ENCODE measurements around the gene EHD4.

The EHD4 gene

DNA sequence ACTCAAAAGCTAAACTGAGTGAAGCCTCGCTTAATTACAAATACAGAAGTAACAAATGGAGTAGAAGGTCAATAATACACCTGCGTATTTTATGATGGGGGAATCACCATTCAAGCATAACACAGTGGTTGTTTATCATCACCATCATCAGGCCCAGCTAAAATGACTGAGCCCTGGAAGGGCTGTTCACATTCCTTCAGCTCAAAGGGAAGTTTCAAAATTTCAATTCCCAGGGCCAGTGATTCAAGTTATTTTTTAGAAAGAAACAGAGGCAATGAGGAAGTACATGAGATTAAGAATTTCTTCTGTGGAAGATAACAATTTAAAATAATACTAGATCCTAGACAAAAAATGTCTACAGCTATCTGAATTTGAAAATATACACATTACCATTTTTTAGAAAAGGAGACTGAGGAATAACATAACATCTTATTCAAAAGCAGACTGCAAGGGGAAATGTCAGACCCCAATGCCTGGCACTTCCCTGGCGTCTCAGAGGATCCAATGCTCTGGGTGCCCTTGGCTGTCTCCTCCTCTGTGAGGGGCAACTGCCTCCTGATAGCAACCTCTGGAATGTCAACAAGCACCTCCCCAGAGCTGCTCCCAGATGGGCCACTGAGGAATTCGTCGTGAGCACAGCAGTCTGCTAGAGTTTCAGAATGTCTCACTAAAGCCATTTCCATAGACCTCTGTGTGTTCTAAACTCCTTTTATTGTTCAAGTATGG, 22.8 kb downstream of the EHD4 start:
- Histone ChIP-seq H3K23ac (ENCODE audit: low read length) (no peak overlapping the region), H2BK5ac (ENCODE audit: low read length) (no peak overlapping the region), H3K4me1 (ENCODE audit: control insufficient read depth, low read depth, low read length) (peaks cover 2% of the 10 kb centered on the region), H2AK5ac (ENCODE audit: low read length) (no peak overlapping the region), H3K79me1 (ENCODE audit: low read length) (peaks cover 9% of the 10 kb centered on the region), H2BK120ac (ENCODE audit: low read depth, low read length) (no peak overlapping the region), H3K9ac (ENCODE audit: low read length) (no peak overlapping the region), H3K18ac (ENCODE audit: low read length) (no peak overlapping the region), H3K36me3 (ENCODE audit: control insufficient read depth, insufficient read depth, low read length) (peaks cover 7% of the 10 kb centered on the region), H3K27me3 (ENCODE audit: insufficient read depth, low read length, poor library complexity) (no peaks in the 10 kb centered on the region), H3K4me2 (ENCODE audit: low read length) (no peak overlapping the region), H3K56ac (ENCODE audit: low read length) (no peak overlapping the region), H4K5ac (ENCODE audit: low read length) (no peak overlapping the region), H3K4me3 (ENCODE audit: low read length) (no peak overlapping the region), H4K8ac (ENCODE audit: low read depth, low read length) (no peak overlapping the region), H3K27ac (ENCODE audit: low read depth, low read length) (no peak overlapping the region), H3K4ac (ENCODE audit: low read depth, low read length) (no peak overlapping the region), H2BK15ac (replicated peaks; ENCODE audit: low read depth) (no peak overlapping the region), H3K79me2 (ENCODE audit: control insufficient read depth, insufficient read depth, low read length) (peaks cover 1% of the 10 kb centered on the region)
- DNase-seq = peak; percentile 85
- no CpG with 5 or more reads among the region's 5 CpGs for WGBS (ENCODE audit: extremely low coverage, insufficient coverage, low lambda C conversion rate)

GRCh38 chr15:41948490-41948889, 23.9 kb downstream of the EHD4 start:
- H2BK5ac ChIP-seq (ENCODE audit: low read length) = no peak overlapping the region
- no peak overlapping the region for H4K8ac ChIP-seq (ENCODE audit: low read depth, low read length)
- DNase-seq = no peak
- H3K4me3 ChIP-seq (ENCODE audit: low read length) = no peak overlapping the region
- H3K18ac ChIP-seq (ENCODE audit: low read length) = no peak overlapping the region
- H3K56ac ChIP-seq (ENCODE audit: low read length) = no peak overlapping the region
- H3K36me3 ChIP-seq (ENCODE audit: control insufficient read depth, insufficient read depth, low read length) = peaks cover 5% of the 10 kb centered on the region
- H3K4ac ChIP-seq (ENCODE audit: low read depth, low read length) = no peak overlapping the region
- peaks cover 1% of the 10 kb centered on the region for H3K79me2 ChIP-seq (ENCODE audit: control insufficient read depth, insufficient read depth, low read length)
- peaks cover 4% of the 10 kb centered on the region for H3K79me1 ChIP-seq (ENCODE audit: low read length)
- H3K4me1 ChIP-seq (ENCODE audit: control insufficient read depth, low read depth, low read length) = peaks cover 2% of the 10 kb centered on the region
- no CpG with 5 or more reads among the region's 3 CpGs for WGBS (ENCODE audit: extremely low coverage, insufficient coverage, low lambda C conversion rate)
- H2BK120ac ChIP-seq (ENCODE audit: low read depth, low read length) = no peak overlapping the region
- no peak overlapping the region for H2BK15ac ChIP-seq (replicated peaks; ENCODE audit: low read depth)
- H3K9ac ChIP-seq (ENCODE audit: low read length) = no peak overlapping the region
- no peak overlapping the region for H3K27ac ChIP-seq (ENCODE audit: low read depth, low read length)
- H4K5ac ChIP-seq (ENCODE audit: low read length) = no peak overlapping the region
- no peaks in the 10 kb centered on the region for H3K27me3 ChIP-seq (ENCODE audit: insufficient read depth, low read length, poor library complexity)
- H3K23ac ChIP-seq (ENCODE audit: low read length) = no peak overlapping the region
- H2AK5ac ChIP-seq (ENCODE audit: low read length) = no peak overlapping the region
- H3K4me2 ChIP-seq (ENCODE audit: low read length) = no peak overlapping the region

GRCh38 chr15:41946970-41947369, 25.4 kb downstream of the EHD4 start:
- Histone ChIP-seq H3K4me3 (ENCODE audit: low read length) (no peak overlapping the region), H2AK5ac (ENCODE audit: low read length) (no peak overlapping the region), H3K18ac (ENCODE audit: low read length) (no peak overlapping the region), H2BK15ac (replicated peaks; ENCODE audit: low read depth) (no peak overlapping the region), H3K23ac (ENCODE audit: low read length) (no peak overlapping the region), H3K4me2 (ENCODE audit: low read length) (no peak overlapping the region), H3K56ac (ENCODE audit: low read length) (peak overlapping the region; percentile 17), H3K27ac (ENCODE audit: low read depth, low read length) (no peak overlapping the region), H3K36me3 (ENCODE audit: control insufficient read depth, insufficient read depth, low read length) (no peaks in the 10 kb centered on the region), H4K5ac (ENCODE audit: low read length) (no peak overlapping the region), H3K9ac (ENCODE audit: low read length) (no peak overlapping the region), H4K8ac (ENCODE audit: low read depth, low read length) (no peak overlapping the region), H2BK5ac (ENCODE audit: low read length) (no peak overlapping the region), H3K79me1 (ENCODE audit: low read length) (peaks cover 4% of the 10 kb centered on the region), H3K79me2 (ENCODE audit: control insufficient read depth, insufficient read depth, low read length) (peaks cover 1% of the 10 kb centered on the region), H3K4ac (ENCODE audit: low read depth, low read length) (no peak overlapping the region), H3K4me1 (ENCODE audit: control insufficient read depth, low read depth, low read length) (peaks cover 2% of the 10 kb centered on the region), H3K27me3 (ENCODE audit: insufficient read depth, low read length, poor library complexity) (no peaks in the 10 kb centered on the region), H2BK120ac (ENCODE audit: low read depth, low read length) (no peak overlapping the region)
- no CpG with 5 or more reads among the region's 2 CpGs for WGBS (ENCODE audit: extremely low coverage, insufficient coverage, low lambda C conversion rate)
- no peak for DNase-seq

- Histone ChIP-seq H3K79me2 (ENCODE audit: control insufficient read depth, insufficient read depth, low read length) (peaks cover 1% of the 10 kb centered on the region), H2AK5ac (ENCODE audit: low read length) (no peak overlapping the region), H3K4me3 (ENCODE audit: low read length) (no peak overlapping the region), H2BK15ac (replicated peaks; ENCODE audit: low read depth) (no peak overlapping the region), H3K4me2 (ENCODE audit: low read length) (no peak overlapping the region), H3K4me1 (ENCODE audit: control insufficient read depth, low read depth, low read length) (peaks cover 2% of the 10 kb centered on the region), H4K8ac (ENCODE audit: low read depth, low read length) (no peak overlapping the region), H3K4ac (ENCODE audit: low read depth, low read length) (no peak overlapping the region), H3K27me3 (ENCODE audit: insufficient read depth, low read length, poor library complexity) (no peaks in the 10 kb centered on the region), H3K23ac (ENCODE audit: low read length) (no peak overlapping the region), H2BK120ac (ENCODE audit: low read depth, low read length) (no peak overlapping the region), H3K27ac (ENCODE audit: low read depth, low read length) (no peak overlapping the region), H3K56ac (ENCODE audit: low read length) (no peak overlapping the region), H3K9ac (ENCODE audit: low read length) (no peak overlapping the region), H4K5ac (ENCODE audit: low read length) (no peak overlapping the region), H2BK5ac (ENCODE audit: low read length) (no peak overlapping the region), H3K36me3 (ENCODE audit: control insufficient read depth, insufficient read depth, low read length) (no peaks in the 10 kb centered on the region), H3K18ac (ENCODE audit: low read length) (no peak overlapping the region), H3K79me1 (ENCODE audit: low read length) (peaks cover 4% of the 10 kb centered on the region)
- DNase-seq = no peak
- no CpG with 5 or more reads among the region's 11 CpGs for WGBS (ENCODE audit: extremely low coverage, insufficient coverage, low lambda C conversion rate)
Observed at GRCh38 chr15:41945731-41946130, 26.6 kb downstream of the EHD4 start.

DNA sequence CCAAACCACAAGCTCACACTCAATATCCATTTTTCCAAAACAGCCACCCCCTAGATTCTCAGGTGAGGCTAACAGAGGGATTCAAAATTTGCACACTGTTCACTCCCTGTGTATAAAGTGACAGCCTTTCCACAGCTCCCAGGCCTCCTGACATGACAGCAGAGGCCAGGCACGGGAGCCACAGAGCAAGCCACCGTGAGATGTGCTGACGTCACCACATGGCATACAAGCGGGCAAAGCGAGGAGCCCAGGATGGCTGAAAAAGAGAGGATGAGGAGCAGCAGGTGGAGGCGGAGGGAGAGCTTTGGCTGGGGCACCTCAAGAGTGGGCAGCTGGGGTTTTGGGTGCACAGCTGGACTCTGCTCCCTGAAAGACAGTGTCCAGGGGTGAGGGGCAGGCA, 27.1 kb downstream of the EHD4 start:
- Histone ChIP-seq H3K4me2 (ENCODE audit: low read length) (no peak overlapping the region), H3K4me1 (ENCODE audit: control insufficient read depth, low read depth, low read length) (peaks cover 2% of the 10 kb centered on the region), H3K27ac (ENCODE audit: low read depth, low read length) (peak overlapping the region; percentile 1), H2BK120ac (ENCODE audit: low read depth, low read length) (no peak overlapping the region), H4K5ac (ENCODE audit: low read length) (no peak overlapping the region), H2BK5ac (ENCODE audit: low read length) (no peak overlapping the region), H3K18ac (ENCODE audit: low read length) (no peak overlapping the region), H2BK15ac (replicated peaks; ENCODE audit: low read depth) (no peak overlapping the region), H3K79me2 (ENCODE audit: control insufficient read depth, insufficient read depth, low read length) (peaks cover 1% of the 10 kb centered on the region), H3K23ac (ENCODE audit: low read length) (no peak overlapping the region), H3K36me3 (ENCODE audit: control insufficient read depth, insufficient read depth, low read length) (no peaks in the 10 kb centered on the region), H3K4ac (ENCODE audit: low read depth, low read length) (no peak overlapping the region), H3K79me1 (ENCODE audit: low read length) (peaks cover 4% of the 10 kb centered on the region), H2AK5ac (ENCODE audit: low read length) (no peak overlapping the region), H3K4me3 (ENCODE audit: low read length) (no peak overlapping the region), H3K56ac (ENCODE audit: low read length) (no peak overlapping the region), H3K27me3 (ENCODE audit: insufficient read depth, low read length, poor library complexity) (no peaks in the 10 kb centered on the region), H3K9ac (ENCODE audit: low read length) (no peak overlapping the region), H4K8ac (ENCODE audit: low read depth, low read length) (no peak overlapping the region)
- no CpG with 5 or more reads among the region's 6 CpGs for WGBS (ENCODE audit: extremely low coverage, insufficient coverage, low lambda C conversion rate)
- DNase-seq = no peak

All from mesendoderm (in vitro differentiated cells).